ENCODE results near the gene TTC16. TPM values are rescaled to one million over a fixed set of nuclear protein-coding genes. Genes with fewer than 3 reads are reported as not detected.

Gene TTC16
- total and polyA plus RNA-seq, 2 of the 8 experiments (the other 6 are each of a cell fraction or from before 2014, with no cell fraction given) = 0.03 TPM; not detected in 1

- peaks cover 10% of the 10 kb centered on the region; the same call in 1 of the 2 replicates for H3K23me2 ChIP-seq (ENCODE audit: low read depth, low read length)
- no peak overlapping the region for H2BK120ac ChIP-seq (replicated peaks; ENCODE audit: low read depth, low read length)
- H3K4me3 ChIP-seq (ENCODE audit: extremely low read depth in 1 of 4, insufficient read depth in 2 of 4, low read depth in 3 of 4, low read length in 4 of 4) = no peak overlapping the region
- no peaks in the 10 kb centered on the region; the same call in 1 of the 2 replicates for H3K79me1 ChIP-seq (ENCODE audit: low read depth, low read length)
- WGBS, 2 experiments (ENCODE audit: extremely low coverage in 1 of 2, insufficient coverage in 1 of 2, insufficient read length in 1 of 2, insufficient replicate concordance in 2 of 2, low coverage in 1 of 2, low lambda C conversion rate in 2 of 2, missing lambda C conversion rate in 1 of 2) = 78% methylated on average over 11 of the region's 11 CpGs; no CpG with 5 or more reads in 1 of the 2 experiments
- H4K5ac ChIP-seq (ENCODE audit: insufficient read length, low read depth, low read length) = no peak overlapping the region
- no peaks in the 10 kb centered on the region for H3K9me3 ChIP-seq (ENCODE audit: insufficient read depth in 2 of 2, low read depth in 1 of 2, low read length in 1 of 2)
- peak overlapping the region; percentile 19 to 43; a peak in 1 of 4 replicates for H3K4me2 ChIP-seq (ENCODE audit: insufficient read depth in 1 of 2, low read depth in 2 of 2, low read length in 2 of 2)
- H2BK15ac ChIP-seq (ENCODE audit: low read length) = no peak overlapping the region
- H3K9ac ChIP-seq (replicated peaks in 1 of 4; ENCODE audit: extremely low read depth in 1 of 4, low read depth in 3 of 4, low read length in 3 of 4) = no peak overlapping the region
- H3K56ac ChIP-seq (replicated peaks; ENCODE audit: insufficient read length, low read depth, low read length) = no peak overlapping the region
- H2BK20ac ChIP-seq (ENCODE audit: low read length) = no peak overlapping the region
- no peak overlapping the region for H3K18ac ChIP-seq (ENCODE audit: extremely low read depth, low read length)
- no peak for FAIRE-seq
- ChIA-PET CTCF (ENCODE audit: partially characterized antibody) (interaction anchor here (0.8 to 3.9 kb wide), 13 partner anchors 9 to 209 kb away, joined by 3 to 23 read pairs (median 4); partner anchors contain the start of gene TOR2A), POLR2A (ENCODE audit: partially characterized antibody) (interaction anchor here (0.7 to 2.6 kb wide), 8 partner anchors 9 to 261 kb away, joined by 3 to 7 read pairs (median 3); partner anchors contain the start of genes LRSAM1 and RPL12)
- H2BK12ac ChIP-seq (ENCODE audit: low read depth, low read length) = peak overlapping the region; percentile 10; the same call in 1 of the 2 replicates
- no peak for DNase-seq (ENCODE audit: low read depth in 1 of 2, low spot score in 2 of 2)
- peaks cover 0 to 28% (median 20%) of the 10 kb centered on the region in 4 experiments; a peak in 6 of 7 replicates for H3K4me1 ChIP-seq (replicated peaks in 1 of 4; ENCODE audit: control insufficient read depth in 3 of 4, insufficient read depth in 4 of 4, low read length in 3 of 4)
- peaks cover 0 to 3% of the 10 kb centered on the region in 2 experiments for H4K20me1 ChIP-seq (replicated peaks in 1 of 2; ENCODE audit: control insufficient read depth in 1 of 2, insufficient read depth in 2 of 2, low read length in 2 of 2)
- H3K14ac ChIP-seq (ENCODE audit: insufficient read length) = no peak overlapping the region
- no peak overlapping the region for H4K8ac ChIP-seq (ENCODE audit: extremely low read depth, insufficient read depth, low read length)
- no peak overlapping the region for H4K91ac ChIP-seq (replicated peaks; ENCODE audit: insufficient read length, low read length)
- 0 out of 7 replicates have a peak, but pooled peaks cover 0 to 2% (median 0%) of the 10 kb centered on the region in 4 experiments for H3K27me3 ChIP-seq (replicated peaks in 1 of 4; ENCODE audit: control insufficient read depth in 3 of 4, extremely low read depth in 1 of 4, insufficient read depth in 3 of 4, low read length in 3 of 4)
- TF ChIP-seq KDM1A (IDR thresholded peaks at IDR 0.05; ENCODE audit: borderline replicate concordance, low read length) (peak; percentile 99), RNF2 (IDR thresholded peaks at IDR 0.05; ENCODE audit: borderline replicate concordance, low read depth, low read length, missing control alignments, poor library complexity, severe bottlenecking) (no peak), SUZ12 (IDR thresholded peaks at IDR 0.05; ENCODE audit: low read length) (no peak), SRF (IDR thresholded peaks at IDR 0.05; ENCODE audit: low read depth, low read length) (no peak), ASH2L (IDR thresholded peaks at IDR 0.05; ENCODE audit: low read length) (peak; percentile 22), CHD1 (IDR thresholded peaks at IDR 0.05; ENCODE audit: low read depth, low read length) (no peak), GTF2F1 (IDR thresholded peaks at IDR 0.05; ENCODE audit: borderline replicate concordance, low read depth, low read length) (no peak), CBX5 (IDR thresholded peaks at IDR 0.05; ENCODE audit: low read depth, low read length) (no peak), CREB1 (IDR thresholded peaks at IDR 0.05) (no peak), EZH2 (IDR thresholded peaks at IDR 0.05; ENCODE audit: low read depth, low read length, severe bottlenecking) (no peak), HDAC2 (IDR thresholded peaks at IDR 0.05; ENCODE audit: borderline replicate concordance in 1 of 2, low read depth in 2 of 2, low read length in 2 of 2) (peak in 1 of 2 experiments; percentile 97; a peak in 2 of 4 replicates)
- H2AK5ac ChIP-seq (ENCODE audit: low read depth, low read length) = no peak overlapping the region; the same call in 1 of the 2 replicates
- H3K23ac ChIP-seq (ENCODE audit: insufficient read length) = no peak overlapping the region
- no peaks in the 10 kb centered on the region for H3K79me2 ChIP-seq (ENCODE audit: control insufficient read depth in 1 of 2, insufficient read depth in 2 of 2, low read length in 2 of 2)
- no peak overlapping the region for H3K4ac ChIP-seq (replicated peaks; ENCODE audit: insufficient read length, low read depth, low read length)
- H3K36me3 ChIP-seq (ENCODE audit: control insufficient read depth in 2 of 4, insufficient read depth in 4 of 4, low read length in 3 of 4) = no peaks in the 10 kb centered on the region
- H2BK5ac ChIP-seq (ENCODE audit: low read depth, low read length) = peak overlapping the region; percentile 62
- H2AFZ ChIP-seq (ENCODE audit: low read length) = no peak overlapping the region
- H3K27ac ChIP-seq (ENCODE audit: low read depth, low read length) = no peak overlapping the region
These were observed 3.5 kb upstream of the TTC16 start for GRCh38 chr9:127712371-127712770.
